Colonic mucosa (tissue), 4 donors: ENCODE results near the gene RTL5. TPM values are rescaled to one million over a fixed set of nuclear protein-coding genes. Genes with fewer than 3 reads are reported as not detected.

Source experiments
- DNase-seq: peaks from one replicate; pipeline ENCODE4 v3.0.0-alpha.2; 2020
- H3K27ac ChIP-seq: fragments of 200-600 bp; one replicate; pipeline ENCODE4 v1.8.0; 2021
- H3K27me3 ChIP-seq: fragments of 200-600 bp; one replicate; pipeline ENCODE4 v1.8.0; 2021
- H3K36me3 ChIP-seq: fragments of 200-600 bp; one replicate; pipeline ENCODE4 v1.8.0; 2021
- H3K4me1 ChIP-seq: fragments of 200-600 bp; one replicate; pipeline ENCODE4 v1.8.0; 2021; ENCODE audit warnings: mild to moderate bottlenecking
- H3K4me3 ChIP-seq: fragments of 200-600 bp; one replicate; pipeline ENCODE4 v1.8.0; 2021
- H3K9ac ChIP-seq, 2 donors: one replicate each; pipeline ENCODE4 v1.7.0; 2013; ENCODE audit warnings: control low read depth in 2 of 2, low read depth in 2 of 2, low read length in 2 of 2
- H3K9me3 ChIP-seq: fragments of 200-600 bp; one replicate; pipeline ENCODE4 v1.8.0; 2021
- intact Hi-C: fragments of 100-400 bp; cut with DNase I; formaldehyde crosslinking; loops from one replicate; pipeline ENCODE4 v1.14.1; 2022
- total RNA-seq, 2 donors: library from RNA; stranded (reverse); fragmentation: NEBNext Ultra II Directional in 1 of 2; extraction: Animal tissue kit (Norgen Biotek cat#: 25700) in 1 of 2; gene quantifications; one replicate each; pipeline ENCODE4 v1.2.1, GENCODE V29; 2021
- TF ChIP-seq, protein P1 (sequence below): fragments of 200-600 bp; IDR thresholded peaks from one replicate; pipeline ENCODE4 v1.8.0; 2022; ENCODE audit warnings: antibody characterized with exemption, mild to moderate bottlenecking
- donor health status: healthy.
- donor health status: DM: no; HTN: no; CAD: no.
- donor health status: DM: no; HTN: no; CAD: no.

Gene RTL5
- total RNA-seq, 2 donors from 2014 or later: 1.2 to 2.1 TPM

DNA sequence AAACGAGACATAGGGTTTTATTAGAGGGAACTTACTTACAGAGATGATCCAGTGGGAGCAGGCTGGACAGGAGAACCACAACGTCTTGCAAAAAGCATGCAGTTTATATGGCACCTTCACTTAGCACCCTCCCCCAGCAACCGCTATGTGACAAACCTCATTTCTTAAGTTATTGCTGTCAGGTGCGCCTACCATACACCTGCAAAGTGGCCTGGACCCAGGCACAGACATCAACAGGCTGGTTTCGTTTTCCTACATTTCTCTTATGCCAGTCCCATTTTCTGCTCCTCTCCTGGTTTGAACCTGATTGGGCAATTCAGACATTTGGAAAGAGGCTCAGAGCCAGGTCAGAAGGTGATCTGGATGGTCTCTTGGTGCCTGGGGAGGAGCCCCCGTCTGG, 18.3 kb downstream of the RTL5 start:
- Histone ChIP-seq H3K36me3 (no peaks in the 10 kb centered on the region), H3K9me3 (no peaks in the 10 kb centered on the region), H3K27ac (no peak overlapping the region), H3K4me1 (no peaks in the 10 kb centered on the region), H3K4me3 (no peak overlapping the region), H3K27me3 (no peaks in the 10 kb centered on the region), H3K9ac (no peak overlapping the region)
- intact Hi-C loops: no loop called here
- no peak for DNase-seq
- TF ChIP-seq, protein P1, sequence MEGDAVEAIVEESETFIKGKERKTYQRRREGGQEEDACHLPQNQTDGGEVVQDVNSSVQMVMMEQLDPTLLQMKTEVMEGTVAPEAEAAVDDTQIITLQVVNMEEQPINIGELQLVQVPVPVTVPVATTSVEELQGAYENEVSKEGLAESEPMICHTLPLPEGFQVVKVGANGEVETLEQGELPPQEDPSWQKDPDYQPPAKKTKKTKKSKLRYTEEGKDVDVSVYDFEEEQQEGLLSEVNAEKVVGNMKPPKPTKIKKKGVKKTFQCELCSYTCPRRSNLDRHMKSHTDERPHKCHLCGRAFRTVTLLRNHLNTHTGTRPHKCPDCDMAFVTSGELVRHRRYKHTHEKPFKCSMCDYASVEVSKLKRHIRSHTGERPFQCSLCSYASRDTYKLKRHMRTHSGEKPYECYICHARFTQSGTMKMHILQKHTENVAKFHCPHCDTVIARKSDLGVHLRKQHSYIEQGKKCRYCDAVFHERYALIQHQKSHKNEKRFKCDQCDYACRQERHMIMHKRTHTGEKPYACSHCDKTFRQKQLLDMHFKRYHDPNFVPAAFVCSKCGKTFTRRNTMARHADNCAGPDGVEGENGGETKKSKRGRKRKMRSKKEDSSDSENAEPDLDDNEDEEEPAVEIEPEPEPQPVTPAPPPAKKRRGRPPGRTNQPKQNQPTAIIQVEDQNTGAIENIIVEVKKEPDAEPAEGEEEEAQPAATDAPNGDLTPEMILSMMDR: no peak

DNA sequence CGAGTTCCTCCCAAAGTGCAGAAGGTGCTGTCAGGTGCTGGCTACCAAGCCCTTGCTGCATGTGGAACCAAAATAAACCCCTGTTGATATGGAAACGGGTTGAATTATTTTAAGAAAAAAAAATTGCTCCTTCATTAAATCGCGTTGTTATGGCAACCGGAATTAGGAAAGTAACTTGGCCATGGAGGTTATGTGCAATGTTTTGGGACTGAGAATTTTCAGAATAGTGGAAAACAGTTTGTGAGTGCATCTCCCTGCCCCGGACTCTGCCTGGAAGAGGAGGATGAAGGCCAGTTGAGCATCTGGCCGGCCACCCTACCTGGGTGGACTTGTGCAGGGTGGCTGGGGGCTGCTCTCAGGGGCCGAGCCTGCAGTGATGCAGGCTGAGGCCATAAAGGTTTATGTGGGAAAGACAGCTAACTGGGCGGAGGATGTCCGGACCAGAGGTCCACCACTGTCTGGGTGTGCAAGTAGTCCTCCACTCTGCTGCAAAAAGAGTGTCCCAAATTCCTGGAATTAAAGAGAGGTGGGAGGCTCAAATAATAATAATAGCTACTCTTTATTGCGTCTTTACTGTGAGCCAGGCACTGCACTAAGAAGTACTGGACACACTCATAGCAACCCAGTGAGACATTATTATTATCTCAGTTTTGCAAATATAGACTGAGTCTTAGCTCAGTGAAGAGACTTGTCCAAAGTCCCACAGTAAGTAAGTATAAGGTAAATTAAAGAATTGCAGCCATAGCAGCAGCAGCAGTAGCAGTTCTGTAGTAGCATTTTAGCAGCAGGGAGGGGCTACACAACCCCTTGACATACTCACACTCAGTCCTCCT, 20.6 kb downstream of the RTL5 start:
- no peaks in the 10 kb centered on the region for H3K4me1 ChIP-seq
- TF ChIP-seq, protein P1: no peak
- H3K36me3 ChIP-seq: no peaks in the 10 kb centered on the region
- H3K4me3 ChIP-seq: no peak overlapping the region
- no peaks in the 10 kb centered on the region for H3K9me3 ChIP-seq
- H3K9ac ChIP-seq: no peak overlapping the region
- intact Hi-C loops: no loop called here
- no peak overlapping the region for H3K27ac ChIP-seq
- H3K27me3 ChIP-seq: no peaks in the 10 kb centered on the region
- no peak for DNase-seq

DNA sequence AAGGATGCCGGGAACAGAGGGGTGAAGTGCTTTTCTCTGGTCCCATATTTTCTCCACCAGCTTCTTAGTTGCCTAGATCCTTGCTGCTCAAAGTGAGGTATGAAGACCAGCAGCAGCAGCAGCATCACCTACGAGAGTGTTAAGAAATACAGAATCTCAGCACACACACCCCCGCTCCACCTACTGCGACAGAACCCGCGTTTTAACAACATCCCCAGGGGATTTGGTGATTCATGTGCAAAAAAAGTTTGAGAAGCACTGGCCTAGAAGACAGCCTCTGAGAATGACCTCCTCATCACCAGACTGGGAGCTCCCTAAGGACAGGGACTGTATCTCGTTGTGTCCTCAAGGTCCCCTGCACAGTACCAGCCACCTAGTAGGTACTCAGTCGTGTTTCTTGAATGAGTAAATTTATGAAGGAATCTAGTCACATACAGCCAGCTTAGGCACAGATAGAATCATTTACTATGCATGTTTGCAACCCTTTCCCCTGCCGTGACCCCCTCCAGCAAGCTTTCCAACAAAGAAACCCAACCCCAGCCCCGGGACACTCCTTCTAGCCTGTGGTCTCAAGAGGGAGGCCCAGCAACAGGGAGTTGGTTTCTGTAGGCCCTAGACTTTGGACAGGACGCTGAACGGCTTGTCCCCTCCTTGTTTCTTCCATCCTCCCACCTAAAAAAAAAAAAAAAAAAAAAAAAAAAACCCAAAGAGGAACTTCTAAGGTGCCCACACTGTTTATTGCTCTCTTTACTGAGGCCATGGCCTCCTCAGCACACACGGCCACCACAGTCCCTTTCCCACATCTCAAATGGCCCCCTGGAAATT, 21.5 kb downstream of the RTL5 start:
- Histone ChIP-seq H3K4me1 (no peaks in the 10 kb centered on the region), H3K27me3 (no peaks in the 10 kb centered on the region), H3K36me3 (no peaks in the 10 kb centered on the region), H3K9ac (no peak overlapping the region), H3K27ac (no peak overlapping the region), H3K4me3 (no peak overlapping the region), H3K9me3 (no peaks in the 10 kb centered on the region)
- TF ChIP-seq, protein P1: no peak
- intact Hi-C loops: no loop called here
- no peak for DNase-seq

DNA sequence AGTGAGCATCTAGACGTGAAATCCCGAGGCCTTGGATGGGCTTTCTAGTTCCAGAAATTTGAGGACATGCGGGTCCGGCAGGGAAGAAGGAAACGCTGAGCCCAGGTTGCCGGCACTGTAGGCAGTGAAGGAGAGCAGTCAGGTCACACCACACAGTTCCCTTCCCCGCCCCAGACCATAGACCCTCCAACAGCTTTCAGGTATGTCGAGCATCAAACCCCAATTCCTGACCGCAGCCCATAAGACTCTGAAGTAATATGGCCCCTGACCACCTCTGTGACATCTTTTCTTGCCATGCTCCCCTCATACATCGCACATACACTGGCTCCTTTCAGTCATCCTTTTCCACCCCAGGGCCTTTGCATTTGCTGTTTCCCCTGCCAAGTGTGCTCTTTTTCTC, 23.0 kb downstream of the RTL5 start:
- intact Hi-C loops: no loop called here
- no peak for DNase-seq
- Histone ChIP-seq H3K9ac (no peak overlapping the region), H3K4me1 (no peaks in the 10 kb centered on the region), H3K4me3 (no peak overlapping the region), H3K27ac (no peak overlapping the region), H3K27me3 (no peaks in the 10 kb centered on the region), H3K9me3 (no peaks in the 10 kb centered on the region), H3K36me3 (no peaks in the 10 kb centered on the region)
- TF ChIP-seq, protein P1: no peak

DNA sequence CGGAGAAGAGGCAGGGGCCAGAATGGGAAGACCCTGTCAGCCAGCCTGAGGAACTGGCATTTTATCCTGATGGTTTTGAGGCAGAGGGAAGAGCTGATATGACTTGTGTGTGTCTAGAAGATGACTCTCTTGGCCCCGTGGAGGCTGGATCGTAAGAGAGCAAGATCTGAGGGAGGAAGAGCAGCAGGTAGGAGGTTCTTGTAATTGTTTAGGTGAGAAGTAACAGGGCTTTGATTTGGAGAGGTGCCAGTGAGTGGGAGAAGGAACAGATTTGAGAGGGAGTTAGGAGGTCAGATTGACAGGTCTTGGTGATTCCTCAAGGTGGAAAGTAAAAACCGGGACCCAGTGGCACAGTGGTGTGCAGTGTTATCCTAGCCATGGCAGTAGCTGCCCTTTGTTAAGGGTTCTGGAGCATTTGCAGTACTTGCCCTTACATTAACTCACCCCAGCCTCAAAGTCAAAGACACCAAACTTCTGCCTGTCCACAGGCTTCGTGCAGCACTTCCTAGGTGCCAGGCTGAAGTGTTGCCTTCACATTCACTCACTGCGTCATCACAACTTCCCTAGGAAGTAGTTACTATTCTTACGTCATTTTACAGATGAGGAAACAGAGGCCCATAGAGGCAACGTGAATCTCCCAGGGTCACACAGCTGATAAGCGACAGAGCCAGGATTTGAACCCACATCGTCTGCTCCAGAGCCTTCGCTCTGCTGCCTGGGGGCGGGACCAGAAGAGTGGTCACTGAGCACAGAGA, 23.7 kb downstream of the RTL5 start:
- H3K9ac ChIP-seq: no peak overlapping the region
- H3K4me1 ChIP-seq: no peaks in the 10 kb centered on the region
- DNase-seq: no peak
- H3K36me3 ChIP-seq: no peaks in the 10 kb centered on the region
- intact Hi-C loops: no loop called here
- no peaks in the 10 kb centered on the region for H3K9me3 ChIP-seq
- TF ChIP-seq, protein P1: no peak
- H3K27me3 ChIP-seq: no peaks in the 10 kb centered on the region
- no peak overlapping the region for H3K4me3 ChIP-seq
- H3K27ac ChIP-seq: no peak overlapping the region
